ENCODE measurements around the gene PPP2R2C.

Gene PPP2R2C

GRCh38 chr4:6270636-6271121, 201.7 kb downstream of the PPP2R2C start:
- no peak for TF ChIP-seq CTCF (IDR thresholded peaks at IDR 0.05; ENCODE audit: low read depth, low read length, missing control alignments)
- no peak for DNase-seq (ENCODE audit: low read depth)
- peak overlapping the region; percentile 94 for H3K4me3 ChIP-seq (ENCODE audit: low read depth, low read length)
